GM12878 (cell line): Measurements from ENCODE around the gene ARID3B. TPM values are rescaled to one million over a fixed set of nuclear protein-coding genes. Genes with fewer than 3 reads are reported as not detected.
A peak's percentile ranks its signal among the peaks of the same experiment; 100 is the strongest.

Experiments used
- ATAC-seq: fragments of 200-7000 bp; cut with Tn5 transposase; 3 replicates; pipeline ENCODE4 v1.9.1; 2020; ENCODE audit warnings: mild to moderate bottlenecking, moderate library complexity
- Bru-seq: library from RNA; stranded (reverse); fragments of 400-500 nt; gene quantifications from one replicate; lab custom pipeline; 2021; lab: Mats Ljungman, UMichigan
- BruChase-seq, 2 experiments: library from RNA; stranded (reverse); fragments of 400-500 nt; gene quantifications; one replicate each; lab custom pipeline; 2021; lab: Mats Ljungman, UMichigan
- BruUV-seq: library from RNA; stranded (reverse); fragments of 400-500 nt; replicated peaks from 2 replicates; lab custom pipeline; 2021; lab: Mats Ljungman, UMichigan
- CTCF ChIA-PET: fragments of 300-600 bp; sonication (Branson Sonifier 250); formaldehyde crosslinking; extraction: SDS; loops from one replicate; lab custom pipeline; 2021; ENCODE audit warnings: inconsistent platforms; lab: Yijun Ruan, JAX
- POLR2A ChIA-PET: fragments of 350-600 bp; formaldehyde crosslinking; extraction: SDS; loops from one replicate; lab custom pipeline; 2021; ENCODE audit warnings: inconsistent platforms; lab: Charles Lee
- RAD21 ChIA-PET: fragments of 300-600 bp; sonication (Branson Sonifier 250); formaldehyde crosslinking; loops from one replicate; lab custom pipeline; 2023; ENCODE audit warnings: antibody characterized with exemption; ENCODE audit not compliant: unreplicated experiment; lab: Charles Lee
- SMC1A ChIA-PET: fragments of 300-600 bp; sonication (Branson Sonifier 250); formaldehyde crosslinking; loops from one replicate; lab custom pipeline; 2023; ENCODE audit not compliant: unreplicated experiment, uncharacterized antibody; lab: Charles Lee
- DNase-seq: peaks from one replicate; pipeline ENCODE4 v3.0.0-alpha.2; 2011; ENCODE audit warnings: low read depth, low spot score
- FAIRE-seq: peaks from 3 replicates; lab custom pipeline; 2011; peaks lifted over from hg19 to GRCh38; lab: Jason Lieb, UNC
- H2AFZ ChIP-seq: 2 replicates; pipeline ENCODE4 v1.6.0; 2011; ENCODE audit warnings: low read depth, low read length, control low read depth; ENCODE audit not compliant: control insufficient read depth
- H3K27ac ChIP-seq: 2 replicates; pipeline ENCODE4 v1.5.1; 2011; ENCODE audit warnings: control low read depth; ENCODE audit not compliant: control insufficient read depth, insufficient read depth
- H3K27me3 ChIP-seq, 2 experiments: replicated peaks in 1 of 2; 2 replicates each; pipeline versions ENCODE4 v1.6.0 to v1.6.1; 2011; ENCODE audit warnings: low read length in 1 of 2; ENCODE audit not compliant: control insufficient read depth in 2 of 2, insufficient read depth in 2 of 2
- H3K36me3 ChIP-seq, 2 experiments: 2 replicates each; pipeline ENCODE4 v1.5.1; 2011; ENCODE audit warnings: low read length in 1 of 2; ENCODE audit not compliant: control insufficient read depth in 2 of 2, insufficient read depth in 2 of 2
- H3K4me1 ChIP-seq: 2 replicates; pipeline ENCODE4 v1.6.1; 2011; ENCODE audit warnings: mild to moderate bottlenecking, low read length, moderate library complexity, mixed read lengths; ENCODE audit not compliant: control insufficient read depth, insufficient read depth
- H3K4me2 ChIP-seq: 2 replicates; pipeline ENCODE4 v1.6.0; 2011; ENCODE audit warnings: control low read depth; ENCODE audit not compliant: control insufficient read depth, insufficient read depth
- H3K4me3 ChIP-seq: fragments of 200-600 bp; sonication (generic); 2 replicates; pipeline ENCODE4 v1.5.1; 2016
- H3K79me2 ChIP-seq: 2 replicates; pipeline ENCODE4 v1.6.0; 2011; ENCODE audit warnings: low read length; ENCODE audit not compliant: control insufficient read depth, insufficient read depth
- H3K9ac ChIP-seq: 2 replicates; pipeline ENCODE4 v1.8.0; 2011; ENCODE audit warnings: low read length, control low read depth, mixed read lengths; ENCODE audit not compliant: control insufficient read depth, insufficient read depth
- H3K9me3 ChIP-seq: replicated peaks from 3 replicates; pipeline ENCODE4 v1.5.1; 2011; ENCODE audit warnings: mild to moderate bottlenecking, low read length; ENCODE audit not compliant: control insufficient read depth, insufficient read depth
- H4K20me1 ChIP-seq: 2 replicates; pipeline ENCODE4 v1.6.0; 2011; ENCODE audit not compliant: control insufficient read depth, insufficient read depth
- CEBPB ChIP-seq, 2 experiments: fragments of 150-350 bp in 1 of 2; IDR thresholded peaks; 2 replicates each; pipeline ENCODE4 v1.6.1; 2012 to 2014; ENCODE audit warnings: low read depth in 2 of 2, low read length in 2 of 2, borderline replicate concordance in 1 of 2, inconsistent platforms in 1 of 2
- GATAD2B ChIP-seq: fragments of 450-650 bp; conservative IDR thresholded peaks from 2 replicates; pipeline ENCODE4 v1.6.1; 2017; ENCODE audit warnings: low read depth, mild to moderate bottlenecking, moderate library complexity
- LARP7 ChIP-seq: fragments of 450-650 bp; IDR thresholded peaks from 2 replicates; pipeline ENCODE4 v1.6.1; 2017; ENCODE audit warnings: mild to moderate bottlenecking
- MTA3 ChIP-seq: IDR thresholded peaks from 2 replicates; pipeline ENCODE4 v1.6.1; 2012; ENCODE audit warnings: low read length, inconsistent platforms, borderline replicate concordance
- NFYA ChIP-seq: IDR thresholded peaks from 2 replicates; pipeline ENCODE4 v1.6.1; 2011; ENCODE audit warnings: low read depth, mild to moderate bottlenecking, low read length, improper control_type of control experiment, borderline replicate concordance
- RB1 ChIP-seq: fragments of 450-650 bp; formaldehyde crosslinking; IDR thresholded peaks from 2 replicates; pipeline ENCODE4 v1.6.1; 2017; ENCODE audit warnings: mild to moderate bottlenecking, borderline replicate concordance
- TCF3 ChIP-seq: IDR thresholded peaks from 2 replicates; pipeline ENCODE4 v1.6.1; 2012; ENCODE audit warnings: low read depth, mild to moderate bottlenecking, low read length, borderline replicate concordance; ENCODE audit not compliant: insufficient read depth
- WGBS: methylation state at CpG from one replicate; pipeline ENCODE4 v1.1.6; 2016; ENCODE audit warnings: low lambda C conversion rate; ENCODE audit not compliant: insufficient replicate concordance, insufficient coverage; ENCODE audit errors: missing lambda C conversion rate; 5-methylcytosine and 5-hydroxymethylcytosine counted together
- in situ Hi-C: fragments of 300-500 bp; cut with MboI; formaldehyde crosslinking; loops from 9 replicates; pipeline ENCODE4 v1.14.3; 2018; ENCODE audit warnings: mixed read lengths
- intact Hi-C: fragments of 100-400 bp; cut with micrococcal nuclease; formaldehyde crosslinking; loops from one replicate; pipeline ENCODE4 v1.14.2; 2022; ENCODE audit not compliant: unreplicated experiment
- long read RNA-seq, 2 experiments: library from polyadenylated mRNA; unstranded; transcript quantifications; one replicate each; pipeline ENCODE4 v2.0.0, GENCODE V29; 2019 to 2020
- polyA minus RNA-seq, 3 experiments: library from RNA; depleted of rRNA, polyadenylated mRNA; stranded (reverse); fragments of >200 nt; gene quantifications; 2 replicates each; pipeline ENCODE4 v1.2.3, GENCODE V29; 2011
- polyA plus RNA-seq, 11 experiments: library from polyadenylated mRNA; depleted of rRNA in 4 of 11; unstranded in 6 of 11; stranded (reverse) in 5 of 11; fragments of >200 nt; fragmentation: Nextera tagmentation in 4 of 11; fragmentation: Illumina TruSeq in 1 of 11; extraction: Ambion mirVana in 4 of 11; extraction: Trizol in 1 of 11; gene quantifications; 1 replicate in 1 of 11; 2 replicates in 10 of 11; pipeline versions ENCODE4 v1.2.1 to v1.2.3, GENCODE V29; 2011 to 2016; ENCODE audit warnings: inconsistent platforms in 2 of 11, missing spikeins in 2 of 11, low read depth in 1 of 11
- total RNA-seq, 4 experiments: library from RNA; depleted of rRNA in 3 of 4; stranded (reverse); fragments of >200 nt in 3 of 4; fragmentation: Illumina TruSeq in 1 of 4; extraction: Trizol in 1 of 4; gene quantifications; 2 replicates each; pipeline versions ENCODE4 v1.2.1 to v1.2.3, GENCODE V29; 2013 to 2021
- TF ChIP-seq, protein P1 (sequence below): fragments of 150-350 bp; IDR thresholded peaks from 2 replicates; pipeline ENCODE4 v1.6.1; 2014; ENCODE audit warnings: mild to moderate bottlenecking, low read depth, low read length
- TF ChIP-seq, protein P2 (sequence below): fragments of 450-650 bp; IDR thresholded peaks from 2 replicates; pipeline ENCODE4 v1.6.1; 2017; ENCODE audit warnings: mild to moderate bottlenecking, moderate library complexity

Gene ARID3B, protein sequence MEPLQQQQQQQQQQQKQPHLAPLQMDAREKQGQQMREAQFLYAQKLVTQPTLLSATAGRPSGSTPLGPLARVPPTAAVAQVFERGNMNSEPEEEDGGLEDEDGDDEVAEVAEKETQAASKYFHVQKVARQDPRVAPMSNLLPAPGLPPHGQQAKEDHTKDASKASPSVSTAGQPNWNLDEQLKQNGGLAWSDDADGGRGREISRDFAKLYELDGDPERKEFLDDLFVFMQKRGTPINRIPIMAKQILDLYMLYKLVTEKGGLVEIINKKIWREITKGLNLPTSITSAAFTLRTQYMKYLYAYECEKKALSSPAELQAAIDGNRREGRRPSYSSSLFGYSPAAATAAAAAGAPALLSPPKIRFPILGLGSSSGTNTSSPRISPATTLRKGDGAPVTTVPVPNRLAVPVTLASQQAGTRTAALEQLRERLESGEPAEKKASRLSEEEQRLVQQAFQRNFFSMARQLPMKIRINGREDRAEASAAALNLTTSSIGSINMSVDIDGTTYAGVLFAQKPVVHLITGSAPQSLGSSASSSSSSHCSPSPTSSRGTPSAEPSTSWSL
- total RNA-seq (2013; cell fraction: nucleolus; rRNA removed) = 84.5 and 96.1 TPM in 2 replicates
- total RNA-seq (2014; rRNA removed) (16.0 and 18.6 TPM in 2 replicates), total RNA-seq (2014; rRNA removed; fragmentation: Illumina TruSeq; extraction: Trizol) (14.6 and 15.0 TPM in 2 replicates), total RNA-seq (2021) (29.3 and 32.8 TPM in 2 replicates), polyA plus RNA-seq (2011; rRNA removed) (13.5 and 25.2 TPM in 2 replicates), polyA plus RNA-seq (2014; fragmentation: Illumina TruSeq; extraction: Trizol) (20.1 and 22.7 TPM in 2 replicates), polyA plus RNA-seq (2014; fragmentation: Nextera tagmentation; extraction: Ambion mirVana) (1 to 10 TPM; 1.1 to 1.8 TPM), polyA plus RNA-seq (2014; rRNA removed) (33.4 and 38.7 TPM in 2 replicates), polyA plus RNA-seq (2016; fragmentation: Nextera tagmentation; extraction: Ambion mirVana) (10 to 100 TPM; 33.0 to 33.4 TPM), polyA minus RNA-seq (2011; rRNA and poly(A)+ RNA removed) (24.9 and 41.5 TPM in 2 replicates), Bru-seq, nascent RNA (percentile 93 among the genes with signal in this experiment), BruChase-seq, experiment 1, labeled RNA remaining after a 6-hour chase (percentile 91 among the genes with signal in this experiment), BruChase-seq, experiment 2, labeled RNA remaining after a 2-hour chase (percentile 91 among the genes with signal in this experiment)
- polyA plus RNA-seq (2011; ENCODE audit: low read depth) = 10.9 TPM
- polyA plus RNA-seq (2011; cell fraction: cytosol; rRNA removed) = 25.6 and 29.9 TPM in 2 replicates
- polyA plus RNA-seq (2011; cell fraction: nucleus; rRNA removed) = 63.4 and 63.6 TPM in 2 replicates
- polyA plus RNA-seq (2012) = 19.4 and 25.4 TPM in 2 replicates
- polyA minus RNA-seq (2011; cell fraction: cytosol; rRNA and poly(A)+ RNA removed) = 11.7 and 12.0 TPM in 2 replicates
- polyA minus RNA-seq (2011; cell fraction: nucleus; rRNA and poly(A)+ RNA removed) = 21.8 and 35.0 TPM in 2 replicates
- long read RNA-seq, experiment 1, full-length matches to known transcripts = 8 of 16 reads
- long read RNA-seq, experiment 1, partial matches to known transcripts = 0 of 16 reads
- long read RNA-seq, experiment 1, other reads (novel, unspliced or antisense) = 8 of 16 reads
- long read RNA-seq, experiment 2, partial matches to known transcripts = 1 of 12 reads
- long read RNA-seq, experiment 2, other reads (novel, unspliced or antisense) = 11 of 12 reads

DNA sequence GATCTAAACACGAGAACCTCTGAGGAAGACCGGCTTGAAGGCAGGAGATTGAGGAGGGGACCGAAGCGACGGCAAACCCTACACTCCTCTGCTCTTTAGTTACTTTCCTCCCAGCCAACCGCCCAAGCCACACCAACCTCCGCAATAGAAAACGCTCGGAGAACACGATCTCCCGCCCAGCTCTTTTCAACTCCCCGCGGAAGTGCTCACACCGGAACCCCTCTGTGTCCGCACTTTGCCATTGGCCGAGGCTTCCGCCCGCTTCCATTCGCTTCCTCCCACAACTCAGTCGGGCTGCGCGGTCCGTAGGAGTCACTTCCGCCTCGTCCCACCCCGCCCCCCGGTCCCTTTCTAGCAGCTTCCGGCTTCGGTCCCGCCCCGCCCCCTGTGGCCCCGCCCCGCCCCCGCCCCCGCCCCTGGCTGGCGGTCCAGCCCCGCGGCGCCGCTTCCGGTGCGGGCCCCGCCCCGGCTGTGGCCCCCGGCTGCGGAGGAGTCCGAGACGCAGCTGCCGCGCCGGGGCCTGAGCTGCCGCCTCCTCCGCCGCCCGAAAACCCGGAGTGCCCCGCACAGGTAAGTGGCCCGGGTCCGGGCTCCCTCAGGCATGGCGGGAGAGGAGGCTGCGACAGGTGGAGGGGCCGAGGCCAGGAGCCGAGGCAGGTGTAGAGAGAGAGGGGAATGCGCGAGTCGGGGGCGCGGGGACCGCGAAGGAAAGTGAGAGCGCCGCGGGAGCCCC lies at the start of gene ARID3B:
Gene ARID3B (plus strand): TSS at position 460 of the 733 bp plus-strand sequence. CDS start 2,717 bp downstream, outside the sequence.
- CTCF ChIA-PET = interaction anchor here (0.8 to 2.2 kb wide), 12 partner anchors 10 to 548 kb away, joined by 3 to 10 read pairs (median 4); partner anchors contain the start of gene UBL7
- POLR2A ChIA-PET = interaction anchor here (0.6 to 3.7 kb wide), 20 partner anchors 8 to 359 kb away, joined by 3 to 30 read pairs (median 4); partner anchors contain the start of genes CLK3 and UBL7
- intact Hi-C loops = loop anchor here (1.0 to 5.0 kb wide), 5 partner anchors 28 to 246 kb away; partner anchors contain the start of gene SEMA7A
- Histone ChIP-seq H3K36me3 (peaks cover 2 to 6% of the 10 kb centered on the region in 2 experiments; a peak in 2 of 4 replicates), H3K9me3 (no peaks in the 10 kb centered on the region), H3K4me1 (peaks cover 9% of the 10 kb centered on the region), H4K20me1 (no peaks in the 10 kb centered on the region), H2AFZ (peak within 1 kb of the TSS; percentile 76), H3K4me2 (peak within 1 kb of the TSS; percentile 95), H3K4me3 (peak within 1 kb of the TSS; percentile 99), H3K27ac (peak within 1 kb of the TSS; percentile 95), H3K27me3 (no peaks in the 10 kb centered on the region), H3K9ac (peak within 1 kb of the TSS; percentile 91), H3K79me2 (peaks cover 61% of the 10 kb centered on the region)
- no peak for FAIRE-seq
- peak; percentile 93 for DNase-seq
- in situ Hi-C loops = loop anchor here (5.0 kb wide), 1 partner anchor 159 kb away; no protein-coding TSS in a partner anchor
- under 1% methylated on average over 60 of the region's 73 CpGs for WGBS
- SMC1A ChIA-PET = interaction anchor here (0.6 to 2.3 kb wide), 15 partner anchors 11 to 244 kb away, joined by 3 to 10 read pairs (median 3); partner anchors contain the start of gene UBL7
- peak; percentile 88 for ATAC-seq
- RAD21 ChIA-PET = interaction anchor here (0.6 to 2.4 kb wide), 19 partner anchors 12 to 416 kb away, joined by 3 to 8 read pairs (median 3); partner anchors contain the start of genes CLK3 and RPP25
- BruUV-seq = no TSS peak
- TF ChIP-seq, protein P1, sequence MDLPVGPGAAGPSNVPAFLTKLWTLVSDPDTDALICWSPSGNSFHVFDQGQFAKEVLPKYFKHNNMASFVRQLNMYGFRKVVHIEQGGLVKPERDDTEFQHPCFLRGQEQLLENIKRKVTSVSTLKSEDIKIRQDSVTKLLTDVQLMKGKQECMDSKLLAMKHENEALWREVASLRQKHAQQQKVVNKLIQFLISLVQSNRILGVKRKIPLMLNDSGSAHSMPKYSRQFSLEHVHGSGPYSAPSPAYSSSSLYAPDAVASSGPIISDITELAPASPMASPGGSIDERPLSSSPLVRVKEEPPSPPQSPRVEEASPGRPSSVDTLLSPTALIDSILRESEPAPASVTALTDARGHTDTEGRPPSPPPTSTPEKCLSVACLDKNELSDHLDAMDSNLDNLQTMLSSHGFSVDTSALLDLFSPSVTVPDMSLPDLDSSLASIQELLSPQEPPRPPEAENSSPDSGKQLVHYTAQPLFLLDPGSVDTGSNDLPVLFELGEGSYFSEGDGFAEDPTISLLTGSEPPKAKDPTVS = no peak
- TF ChIP-seq, protein P2, sequence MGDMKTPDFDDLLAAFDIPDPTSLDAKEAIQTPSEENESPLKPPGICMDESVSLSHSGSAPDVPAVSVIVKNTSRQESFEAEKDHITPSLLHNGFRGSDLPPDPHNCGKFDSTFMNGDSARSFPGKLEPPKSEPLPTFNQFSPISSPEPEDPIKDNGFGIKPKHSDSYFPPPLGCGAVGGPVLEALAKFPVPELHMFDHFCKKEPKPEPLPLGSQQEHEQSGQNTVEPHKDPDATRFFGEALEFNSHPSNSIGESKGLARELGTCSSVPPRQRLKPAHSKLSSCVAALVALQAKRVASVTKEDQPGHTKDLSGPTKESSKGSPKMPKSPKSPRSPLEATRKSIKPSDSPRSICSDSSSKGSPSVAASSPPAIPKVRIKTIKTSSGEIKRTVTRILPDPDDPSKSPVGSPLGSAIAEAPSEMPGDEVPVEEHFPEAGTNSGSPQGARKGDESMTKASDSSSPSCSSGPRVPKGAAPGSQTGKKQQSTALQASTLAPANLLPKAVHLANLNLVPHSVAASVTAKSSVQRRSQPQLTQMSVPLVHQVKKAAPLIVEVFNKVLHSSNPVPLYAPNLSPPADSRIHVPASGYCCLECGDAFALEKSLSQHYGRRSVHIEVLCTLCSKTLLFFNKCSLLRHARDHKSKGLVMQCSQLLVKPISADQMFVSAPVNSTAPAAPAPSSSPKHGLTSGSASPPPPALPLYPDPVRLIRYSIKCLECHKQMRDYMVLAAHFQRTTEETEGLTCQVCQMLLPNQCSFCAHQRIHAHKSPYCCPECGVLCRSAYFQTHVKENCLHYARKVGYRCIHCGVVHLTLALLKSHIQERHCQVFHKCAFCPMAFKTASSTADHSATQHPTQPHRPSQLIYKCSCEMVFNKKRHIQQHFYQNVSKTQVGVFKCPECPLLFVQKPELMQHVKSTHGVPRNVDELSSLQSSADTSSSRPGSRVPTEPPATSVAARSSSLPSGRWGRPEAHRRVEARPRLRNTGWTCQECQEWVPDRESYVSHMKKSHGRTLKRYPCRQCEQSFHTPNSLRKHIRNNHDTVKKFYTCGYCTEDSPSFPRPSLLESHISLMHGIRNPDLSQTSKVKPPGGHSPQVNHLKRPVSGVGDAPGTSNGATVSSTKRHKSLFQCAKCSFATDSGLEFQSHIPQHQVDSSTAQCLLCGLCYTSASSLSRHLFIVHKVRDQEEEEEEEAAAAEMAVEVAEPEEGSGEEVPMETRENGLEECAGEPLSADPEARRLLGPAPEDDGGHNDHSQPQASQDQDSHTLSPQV = no peak
- peak; percentile 64; the same call in 1 of the 2 replicates for TF ChIP-seq TCF3
- no peak for TF ChIP-seq MTA3
- TF ChIP-seq NFYA = no peak
- peak; percentile 17; the same call in 1 of the 2 replicates for TF ChIP-seq RB1
- peak; percentile 72 for TF ChIP-seq LARP7
- no peak for TF ChIP-seq CEBPB (IDR thresholded peaks at IDR 0.05; ENCODE audit: borderline replicate concordance in 1 of 2, low read depth in 2 of 2, low read length in 2 of 2)
- TF ChIP-seq GATAD2B = peak; percentile 63; the same call in 1 of the 2 replicates
